ENCODE measurements around the gene RPN2. TPM values are rescaled to one million over a fixed set of nuclear protein-coding genes. Genes with fewer than 3 reads are reported as not detected.

The RPN2 gene
- total and polyA plus RNA-seq, 5 experiments from 2014 or later, result 94.4 to 239 (median 235) TPM

DNA sequence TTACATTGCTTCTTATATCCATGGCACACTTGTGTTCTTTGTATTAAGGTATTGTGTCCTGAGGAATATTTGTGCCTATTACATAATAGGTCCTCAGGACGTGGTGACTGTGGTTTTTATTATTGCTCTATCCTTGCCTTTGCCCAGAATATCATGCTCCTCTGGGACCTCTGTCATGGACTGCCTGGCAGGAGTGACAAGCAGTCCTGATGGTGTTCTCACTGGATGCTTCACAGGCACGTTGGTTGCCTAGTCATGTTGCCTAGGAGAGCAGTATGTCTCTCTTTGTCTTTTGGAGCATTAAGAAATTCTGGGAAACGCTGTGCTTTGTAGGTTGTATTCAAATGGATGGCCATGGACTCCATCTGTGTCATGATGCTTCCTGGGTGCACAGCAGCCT lies 24.9 kb downstream of the RPN2 start:
- H3K27me3 Mint-ChIP-seq, result no peaks in the 10 kb centered on the region
- POLR2A ChIA-PET, result no interaction called here
- peaks cover 0 to 9% (median 2%) of the 10 kb centered on the region in 4 donors for H3K4me1 Mint-ChIP-seq
- H3K36me3 Mint-ChIP-seq, result peaks cover 0 to 90% (median 35%) of the 10 kb centered on the region in 3 donors
- H3K9me3 Mint-ChIP-seq, result no peaks in the 10 kb centered on the region
- H3K4me3 Mint-ChIP-seq, result no peak overlapping the region
- ATAC-seq, result no peak
- no peak for DNase-seq
- H3K27ac Mint-ChIP-seq, result peak overlapping the region in 3 of 10 donors; percentile 19 to 35 (median 27)

DNA sequence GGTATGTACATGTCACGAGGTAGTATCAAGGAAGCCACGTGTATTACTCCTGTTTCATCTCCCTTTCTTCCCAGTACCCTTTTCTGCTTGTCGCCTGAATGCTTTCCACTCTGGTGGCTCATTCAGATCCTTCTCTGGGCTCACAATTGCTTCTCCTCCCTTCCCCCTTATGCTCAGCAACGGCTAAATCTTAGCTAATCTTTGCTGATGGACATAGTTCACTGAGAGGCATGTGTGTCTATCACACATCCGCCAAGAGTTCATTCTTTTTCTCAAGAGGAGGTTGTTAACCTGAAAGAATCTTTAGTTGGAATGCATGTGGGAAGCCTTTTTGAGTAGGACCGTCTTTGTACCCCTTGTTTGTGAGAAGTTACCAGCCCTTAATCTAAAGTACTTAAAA lies 26.0 kb downstream of the RPN2 start:
- ATAC-seq (no peak), DNase-seq (no peak)
- H3K36me3 Mint-ChIP-seq, result peaks cover 0 to 87% (median 32%) of the 10 kb centered on the region in 3 donors
- H3K27me3 Mint-ChIP-seq, result no peaks in the 10 kb centered on the region
- no peaks in the 10 kb centered on the region for H3K9me3 Mint-ChIP-seq
- POLR2A ChIA-PET, result no interaction called here
- peaks cover 0 to 9% (median 2%) of the 10 kb centered on the region in 4 donors for H3K4me1 Mint-ChIP-seq
- H3K27ac Mint-ChIP-seq, result peak overlapping the region in 1 of 10 donors; percentile 67
- H3K4me3 Mint-ChIP-seq, result no peak overlapping the region

DNA sequence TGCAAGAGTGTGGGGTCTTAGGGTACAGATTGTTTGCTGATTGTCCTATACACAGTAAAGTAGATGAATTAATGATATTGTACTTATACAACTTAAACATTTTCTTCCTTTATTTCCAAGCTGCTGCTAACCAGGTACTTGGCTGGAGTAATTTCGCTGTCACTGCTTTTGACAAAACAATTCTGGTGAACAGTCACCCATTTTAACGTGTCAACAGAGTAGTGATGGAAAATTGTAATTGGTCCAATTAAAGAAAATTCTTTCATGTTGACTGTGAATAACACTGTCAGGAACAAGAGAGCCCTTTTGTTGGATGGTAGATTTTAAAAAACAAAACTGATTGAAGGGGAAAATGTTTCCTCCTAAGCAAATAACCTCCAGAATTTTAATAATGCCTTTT lies 26.7 kb downstream of the RPN2 start:
- POLR2A ChIA-PET, result no interaction called here
- Mint-ChIP-seq H3K27me3 (no peaks in the 10 kb centered on the region), H3K4me3 (no peak overlapping the region), H3K4me1 (peaks cover 0 to 9% (median 2%) of the 10 kb centered on the region in 4 donors), H3K27ac (peak overlapping the region in 1 of 10 donors; percentile 67), H3K36me3 (peaks cover 0 to 85% (median 26%) of the 10 kb centered on the region in 3 donors), H3K9me3 (no peaks in the 10 kb centered on the region)
- ATAC-seq, result no peak
- DNase-seq, result no peak

DNA sequence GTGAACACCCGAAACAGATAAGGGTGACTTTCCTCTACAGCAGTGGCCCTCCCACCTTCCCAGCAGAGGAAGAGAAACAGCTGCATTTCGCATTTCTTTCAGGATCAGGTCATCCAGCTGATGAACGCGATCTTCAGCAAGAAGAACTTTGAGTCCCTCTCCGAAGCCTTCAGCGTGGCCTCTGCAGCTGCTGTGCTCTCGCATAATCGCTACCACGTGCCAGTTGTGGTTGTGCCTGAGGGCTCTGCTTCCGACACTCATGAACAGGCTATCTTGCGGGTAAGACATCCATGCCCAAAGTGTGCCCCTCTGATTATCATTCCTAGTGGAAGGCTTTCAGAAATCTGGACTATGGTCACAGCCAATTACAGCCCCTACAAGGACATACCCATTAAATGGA lies 28.0 kb downstream of the RPN2 start:
- peaks cover 0 to 80% (median 23%) of the 10 kb centered on the region in 3 donors for H3K36me3 Mint-ChIP-seq
- ATAC-seq, result no peak
- H3K27me3 Mint-ChIP-seq, result no peaks in the 10 kb centered on the region
- no peak for DNase-seq
- H3K27ac Mint-ChIP-seq, result no peak overlapping the region
- peaks cover 0 to 8% (median 2%) of the 10 kb centered on the region in 4 donors for H3K4me1 Mint-ChIP-seq
- no peaks in the 10 kb centered on the region for H3K9me3 Mint-ChIP-seq
- POLR2A ChIA-PET, result no interaction called here
- H3K4me3 Mint-ChIP-seq, result no peak overlapping the region

DNA sequence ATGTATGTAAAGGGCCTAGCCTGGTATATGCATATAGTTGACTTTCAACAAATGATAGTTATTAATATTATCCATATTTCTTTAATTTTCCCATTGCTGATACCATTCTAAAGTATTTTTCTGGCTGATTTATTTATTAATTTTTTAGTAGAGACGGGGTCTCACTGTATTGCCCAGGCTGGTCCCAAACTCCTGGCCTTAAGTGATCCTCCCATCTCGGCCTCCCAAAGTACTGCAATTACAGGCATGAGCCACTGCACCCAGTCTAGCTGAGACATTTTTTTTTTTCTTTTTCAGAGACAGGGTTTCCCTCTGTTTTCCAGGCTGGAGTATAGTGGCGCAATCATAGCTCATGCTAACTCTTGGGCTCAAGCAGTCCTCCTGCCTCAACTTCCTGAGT lies 30.1 kb downstream of the RPN2 start:
- no peak for DNase-seq
- POLR2A ChIA-PET, result interaction anchor here (0.6 kb wide), 1 partner anchor 20 kb away, joined by 3 read pairs; no protein-coding TSS in a partner anchor
- H3K4me3 Mint-ChIP-seq, result no peak overlapping the region
- H3K27me3 Mint-ChIP-seq, result no peaks in the 10 kb centered on the region
- ATAC-seq, result no peak
- peaks cover 0 to 78% (median 27%) of the 10 kb centered on the region in 3 donors for H3K36me3 Mint-ChIP-seq
- no peaks in the 10 kb centered on the region for H3K9me3 Mint-ChIP-seq
- no peak overlapping the region for H3K27ac Mint-ChIP-seq
- H3K4me1 Mint-ChIP-seq, result peaks cover 0 to 9% (median 2%) of the 10 kb centered on the region in 4 donors

DNA sequence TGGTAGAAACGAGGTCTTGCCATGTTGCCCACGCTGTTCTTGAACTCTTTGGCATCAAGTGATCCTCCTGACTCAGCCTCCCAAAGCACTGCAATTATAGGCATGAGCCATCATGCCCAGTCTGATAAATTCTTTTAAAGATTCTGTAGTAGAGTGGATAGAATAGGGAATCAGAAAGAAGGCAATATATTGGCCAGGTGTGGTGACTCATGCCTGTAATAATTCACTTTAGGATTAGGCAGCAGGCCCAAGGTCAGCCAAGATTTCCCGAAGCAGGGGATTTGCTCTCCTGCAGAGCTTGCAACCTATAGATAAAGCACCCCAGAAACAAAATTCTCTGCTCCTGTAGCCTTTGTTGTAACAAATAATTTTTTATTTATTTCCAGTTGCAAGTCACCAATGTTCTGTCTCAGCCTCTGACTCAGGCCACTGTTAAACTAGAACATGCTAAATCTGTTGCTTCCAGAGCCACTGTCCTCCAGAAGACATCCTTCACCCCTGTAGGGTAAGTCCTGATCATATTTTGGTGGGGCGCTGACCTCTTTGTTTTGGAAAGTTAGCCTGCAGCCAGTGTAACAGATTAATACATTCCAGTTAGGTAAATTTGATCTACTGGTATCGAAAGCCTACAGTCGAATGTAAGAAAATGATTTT lies 30.7 kb downstream of the RPN2 start:
- Mint-ChIP-seq H3K4me1 (peaks cover 0 to 6% (median 2%) of the 10 kb centered on the region in 4 donors), H3K27ac (no peak overlapping the region), H3K9me3 (no peaks in the 10 kb centered on the region), H3K36me3 (peaks cover 0 to 78% (median 22%) of the 10 kb centered on the region in 3 donors), H3K27me3 (no peaks in the 10 kb centered on the region), H3K4me3 (no peak overlapping the region)
- no peak for DNase-seq
- no peak for ATAC-seq
- POLR2A ChIA-PET, result interaction anchor here (0.6 kb wide), 1 partner anchor 20 kb away, joined by 3 read pairs; no protein-coding TSS in a partner anchor

DNA sequence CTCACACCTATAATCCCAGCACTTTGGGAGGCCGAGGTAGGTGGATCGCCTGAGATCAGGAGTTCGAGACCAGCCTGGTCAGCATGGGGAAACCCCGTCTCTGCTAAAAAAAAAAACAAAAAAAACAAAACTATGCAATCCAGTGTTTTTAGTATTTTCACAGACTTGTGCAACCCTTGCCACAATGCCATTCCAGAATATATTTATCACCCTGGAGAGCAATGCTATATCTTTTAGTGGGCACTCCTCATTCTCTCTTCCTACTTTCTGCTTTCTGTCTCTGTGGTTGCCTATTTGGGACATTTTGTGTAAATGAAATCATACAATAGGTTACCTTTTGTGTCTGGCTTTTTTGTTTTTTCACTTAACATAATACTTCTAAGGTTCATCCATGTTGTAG lies 39.3 kb downstream of the RPN2 start:
- Mint-ChIP-seq H3K36me3 (peaks cover 0 to 84% (median 10%) of the 10 kb centered on the region in 3 donors), H3K4me3 (no peak overlapping the region), H3K27ac (no peak overlapping the region), H3K4me1 (peaks cover 0 to 12% (median under 1%) of the 10 kb centered on the region in 4 donors), H3K9me3 (no peaks in the 10 kb centered on the region), H3K27me3 (no peaks in the 10 kb centered on the region)
- POLR2A ChIA-PET, result no interaction called here
- ATAC-seq, result no peak
- no peak for DNase-seq

DNA sequence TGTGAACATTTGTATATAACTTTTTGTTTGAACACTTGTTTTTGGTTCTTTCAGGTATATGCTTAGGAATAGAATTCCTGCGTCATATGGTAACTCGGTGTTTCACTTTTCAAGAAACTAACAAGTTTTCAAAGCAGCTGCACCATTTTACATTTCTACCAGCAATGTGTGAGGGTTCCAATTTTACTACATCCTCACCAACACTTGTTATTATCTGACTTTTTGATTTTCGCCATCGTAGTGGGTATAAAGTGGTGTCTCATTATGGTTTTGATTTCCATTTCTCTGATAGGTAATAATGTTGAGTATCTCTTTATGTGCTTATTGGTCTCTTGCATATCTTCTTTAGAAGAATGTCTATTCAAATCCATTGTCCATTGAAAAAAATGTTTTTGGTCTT lies 39.8 kb downstream of the RPN2 start:
- DNase-seq (no peak), ATAC-seq (no peak)
- no peaks in the 10 kb centered on the region for H3K27me3 Mint-ChIP-seq
- H3K36me3 Mint-ChIP-seq, result peaks cover 0 to 84% (median 15%) of the 10 kb centered on the region in 3 donors
- no peak overlapping the region for H3K4me3 Mint-ChIP-seq
- peaks cover 0 to 12% (median under 1%) of the 10 kb centered on the region in 4 donors for H3K4me1 Mint-ChIP-seq
- H3K9me3 Mint-ChIP-seq, result no peaks in the 10 kb centered on the region
- H3K27ac Mint-ChIP-seq, result no peak overlapping the region
- POLR2A ChIA-PET, result no interaction called here

DNA sequence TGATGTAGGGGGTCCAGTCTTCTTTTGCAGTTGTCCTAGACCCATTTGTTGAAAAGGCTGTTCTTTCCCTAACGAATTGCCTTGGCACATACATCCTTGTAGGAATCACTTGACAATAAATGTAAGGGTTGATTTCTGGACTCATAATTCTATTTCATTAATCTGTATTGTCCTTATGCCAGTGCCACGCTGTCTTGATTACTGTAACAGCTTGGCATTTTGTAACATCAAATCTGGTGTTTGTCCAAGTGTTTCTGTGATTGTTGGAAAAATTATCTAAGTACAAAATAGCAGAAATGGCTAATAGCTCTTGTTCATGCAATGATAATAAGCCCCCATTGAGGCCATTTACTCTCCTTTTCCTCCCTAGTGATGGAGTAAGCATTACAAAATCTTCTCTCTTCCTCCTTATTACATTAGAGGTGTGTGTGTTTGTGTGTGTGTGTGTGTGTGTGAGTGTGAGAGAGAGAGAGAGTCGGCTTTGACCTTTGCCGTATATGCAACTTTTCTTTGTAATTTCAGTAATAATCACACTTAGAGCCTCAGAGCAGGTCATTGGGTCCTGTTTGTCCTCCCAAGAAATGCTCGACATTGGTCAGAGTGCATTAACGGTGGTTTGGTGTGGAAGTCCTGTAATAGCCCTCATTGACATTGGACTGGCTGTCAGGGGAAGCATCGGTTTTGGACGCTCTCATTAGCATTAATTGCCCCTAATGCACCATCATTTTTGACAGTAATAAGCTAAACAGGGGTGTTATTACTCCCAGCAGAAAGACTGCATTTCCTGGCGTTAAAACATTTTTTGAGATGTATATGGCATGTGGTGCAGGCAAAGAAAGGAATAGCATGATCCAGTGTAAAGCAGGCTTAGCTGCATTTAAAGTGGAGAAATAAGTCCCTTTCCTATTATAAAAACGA lies 40.9 kb downstream of the RPN2 start:
- Mint-ChIP-seq H3K36me3 (peaks cover 0 to 85% (median 17%) of the 10 kb centered on the region in 3 donors), H3K4me3 (no peak overlapping the region), H3K9me3 (no peaks in the 10 kb centered on the region), H3K27ac (peak overlapping the region in 3 of 10 donors; percentile 13 to 77 (median 51)), H3K27me3 (no peaks in the 10 kb centered on the region), H3K4me1 (peaks cover 0 to 12% (median under 1%) of the 10 kb centered on the region in 4 donors)
- ATAC-seq, result no peak
- POLR2A ChIA-PET, result no interaction called here
- no peak for DNase-seq

DNA sequence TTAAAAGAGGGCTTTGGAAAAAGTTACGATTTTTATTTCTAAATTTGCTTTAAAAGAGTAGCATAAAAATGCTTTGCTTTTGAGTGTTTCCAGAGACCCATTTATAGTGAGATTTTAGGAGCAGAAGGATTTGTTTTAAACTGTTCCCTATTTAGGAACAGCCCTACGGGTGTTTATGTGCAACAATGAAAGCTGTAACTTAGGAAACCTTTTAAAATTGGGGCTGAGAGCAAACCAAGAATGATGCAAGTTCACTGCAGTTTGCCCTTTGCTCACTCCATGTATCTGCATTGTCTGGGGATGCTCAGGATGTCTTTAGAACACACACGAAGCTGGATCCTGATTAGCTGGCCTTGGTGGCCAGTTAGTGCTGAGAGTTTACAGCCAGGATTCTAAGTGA lies 41.6 kb downstream of the RPN2 start:
- POLR2A ChIA-PET, result no interaction called here
- no peaks in the 10 kb centered on the region for H3K27me3 Mint-ChIP-seq
- DNase-seq (no peak), ATAC-seq (no peak)
- no peak overlapping the region for H3K4me3 Mint-ChIP-seq
- H3K4me1 Mint-ChIP-seq, result peaks cover 0 to 12% (median under 1%) of the 10 kb centered on the region in 4 donors
- H3K36me3 Mint-ChIP-seq, result peaks cover 0 to 86% (median 18%) of the 10 kb centered on the region in 3 donors
- H3K9me3 Mint-ChIP-seq, result no peaks in the 10 kb centered on the region
- no peak overlapping the region for H3K27ac Mint-ChIP-seq

DNA sequence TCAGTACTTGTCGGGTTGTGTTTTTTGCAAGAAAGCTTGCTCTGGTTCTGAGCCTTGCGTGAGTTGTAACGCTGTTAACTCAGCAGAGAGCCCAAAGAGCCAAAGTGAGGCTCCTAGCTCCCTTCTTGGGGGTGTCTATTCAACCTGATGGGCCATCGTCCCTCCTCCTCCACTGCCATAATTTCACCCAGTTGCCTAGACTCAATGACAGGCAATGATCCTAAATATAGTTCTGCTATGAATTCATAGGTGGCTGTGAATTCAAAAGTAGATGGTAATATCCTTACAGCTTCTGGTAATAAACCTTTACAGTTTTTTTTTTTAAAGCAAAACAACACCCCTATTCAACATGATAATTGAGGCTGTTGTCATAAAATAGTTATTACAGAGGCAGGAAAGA lies 43.0 kb downstream of the RPN2 start:
- POLR2A ChIA-PET, result interaction anchor here (1.2 kb wide), 1 partner anchor 22 kb away, joined by 3 read pairs; no protein-coding TSS in a partner anchor
- DNase-seq (no peak), ATAC-seq (no peak)
- H3K4me3 Mint-ChIP-seq, result no peak overlapping the region
- H3K36me3 Mint-ChIP-seq, result peaks cover 0 to 86% (median 17%) of the 10 kb centered on the region in 3 donors
- peak overlapping the region in 1 of 10 donors; percentile 55 for H3K27ac Mint-ChIP-seq
- H3K4me1 Mint-ChIP-seq, result peaks cover 0 to 12% (median under 1%) of the 10 kb centered on the region in 4 donors
- no peaks in the 10 kb centered on the region for H3K9me3 Mint-ChIP-seq
- no peaks in the 10 kb centered on the region for H3K27me3 Mint-ChIP-seq

DNA sequence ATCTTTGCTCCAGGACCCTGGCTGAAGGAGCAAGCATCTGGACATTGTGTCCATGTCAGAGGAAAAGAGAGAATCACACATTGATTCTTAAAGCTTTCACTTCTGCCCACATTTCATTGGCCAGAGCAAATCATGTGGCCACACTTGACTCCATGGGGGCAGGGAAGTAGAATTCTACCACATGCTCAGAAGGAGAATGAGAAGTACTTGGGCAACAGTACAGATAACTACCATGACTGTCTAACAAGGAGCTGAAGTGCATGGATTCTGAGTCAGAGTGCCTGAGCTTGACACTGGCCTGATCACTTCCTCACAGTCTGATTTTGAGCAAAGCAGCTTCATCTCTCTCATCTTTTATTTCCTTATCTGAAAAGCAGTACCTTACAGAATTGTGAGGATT lies 43.9 kb downstream of the RPN2 start:
- no peak for DNase-seq

DNA sequence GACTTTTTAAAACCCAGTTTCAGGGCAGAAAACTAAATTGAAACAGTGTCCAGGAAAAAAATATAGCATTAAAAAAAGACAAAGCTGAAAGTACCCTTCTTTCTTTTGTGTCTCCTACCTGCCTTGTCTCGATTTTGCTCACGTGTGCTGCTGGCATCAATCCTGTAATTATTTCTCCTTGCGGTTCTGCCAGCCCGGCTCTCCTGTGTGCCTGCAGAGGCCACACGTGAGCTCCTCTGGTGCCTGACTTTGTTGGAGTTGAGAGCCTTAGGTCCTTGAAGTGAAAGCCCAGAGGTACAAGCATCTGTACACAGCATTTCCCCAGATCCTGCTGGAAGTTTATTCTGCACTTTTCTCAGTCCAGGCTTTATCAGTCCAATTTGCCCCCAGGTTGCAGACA lies 46.0 kb downstream of the RPN2 start:
- POLR2A ChIA-PET, result no interaction called here
- Mint-ChIP-seq H3K36me3 (peaks cover 7 to 90% (median 24%) of the 10 kb centered on the region in 3 donors), H3K27ac (peak overlapping the region in 1 of 10 donors; percentile 19), H3K4me1 (peaks cover 0 to 1% (median 0%) of the 10 kb centered on the region in 4 donors), H3K4me3 (no peak overlapping the region), H3K9me3 (no peaks in the 10 kb centered on the region), H3K27me3 (no peaks in the 10 kb centered on the region)
- DNase-seq (no peak), ATAC-seq (no peak)

More for the DNA sequence above, 43.9 kb downstream of the RPN2 start:
- Mint-ChIP-seq H3K4me1 (peaks cover 0 to 12% (median under 1%) of the 10 kb centered on the region in 4 donors), H3K9me3 (no peaks in the 10 kb centered on the region), H3K36me3 (peaks cover 0 to 89% (median 22%) of the 10 kb centered on the region in 3 donors), H3K4me3 (no peak overlapping the region), H3K27me3 (no peaks in the 10 kb centered on the region), H3K27ac (no peak overlapping the region)
- POLR2A ChIA-PET, result no interaction called here
- no peak for ATAC-seq

Data from naive thymus-derived CD8-positive, alpha-beta T cell (primary cell).